H9 (cell line): ENCODE results near the gene IPO13. TPM values are rescaled to one million over a fixed set of nuclear protein-coding genes. Genes with fewer than 3 reads are reported as not detected.
A peak's percentile ranks its signal among the peaks of the same experiment; 100 is the strongest.

ENCODE experiments used
- DNase-seq: peaks from one replicate; pipeline ENCODE4 v3.0.0-alpha.2; 2017
- H2AFZ ChIP-seq: one replicate; pipeline ENCODE4 v1.6.1; 2013; ENCODE audit warnings: mild to moderate bottlenecking, low read length, control low read depth, moderate library complexity
- H2AK5ac ChIP-seq: 2 replicates; pipeline ENCODE4 v1.6.1; 2013; ENCODE audit warnings: low read length, control low read depth, mixed read lengths; ENCODE audit not compliant: insufficient read length
- H2BK120ac ChIP-seq: one replicate; pipeline ENCODE4 v1.6.1; 2013; ENCODE audit warnings: low read depth, mild to moderate bottlenecking, low read length, control low read depth, inconsistent platforms; ENCODE audit not compliant: poor library complexity, severe bottlenecking
- H2BK12ac ChIP-seq: 2 replicates; pipeline ENCODE4 v1.6.1; 2013; ENCODE audit warnings: low read length, control low read depth, mixed read lengths, low read depth; ENCODE audit not compliant: insufficient read length
- H2BK15ac ChIP-seq: 2 replicates; pipeline ENCODE4 v1.6.1; 2013; ENCODE audit warnings: low read depth, low read length, control low read depth
- H2BK20ac ChIP-seq: one replicate; pipeline ENCODE4 v1.6.1; 2013; ENCODE audit warnings: low read depth, mild to moderate bottlenecking, low read length, control low read depth, inconsistent platforms; ENCODE audit not compliant: poor library complexity, severe bottlenecking
- H2BK5ac ChIP-seq: 2 replicates; pipeline ENCODE4 v1.6.1; 2013; ENCODE audit warnings: low read length, control low read depth, mixed read lengths; ENCODE audit not compliant: insufficient read length
- H3K14ac ChIP-seq: 2 replicates; pipeline ENCODE4 v1.6.1; 2013; ENCODE audit warnings: low read length, control low read depth; ENCODE audit not compliant: insufficient read depth
- H3K18ac ChIP-seq: 2 replicates; pipeline ENCODE4 v1.6.1; 2013; ENCODE audit warnings: low read depth, mild to moderate bottlenecking, mixed read lengths, low read length, control low read depth; ENCODE audit not compliant: insufficient read length
- H3K23ac ChIP-seq: 2 replicates; pipeline ENCODE4 v1.6.1; 2013; ENCODE audit warnings: low read length, control low read depth, mixed read lengths, low read depth; ENCODE audit not compliant: insufficient read length
- H3K23me2 ChIP-seq: 2 replicates; pipeline ENCODE4 v1.6.1; 2013; ENCODE audit warnings: low read depth, mild to moderate bottlenecking, mixed read lengths, low read length, control low read depth; ENCODE audit not compliant: insufficient read length, poor library complexity, severe bottlenecking
- H3K27ac ChIP-seq: 2 replicates; pipeline ENCODE4 v1.5.1; 2013; ENCODE audit warnings: low read length, control low read depth, mixed read lengths, low read depth; ENCODE audit not compliant: insufficient read length
- H3K27me3 ChIP-seq: 2 replicates; pipeline ENCODE4 v1.6.1; 2013; ENCODE audit warnings: low read length, control low read depth, inconsistent platforms; ENCODE audit not compliant: insufficient read depth
- H3K4ac ChIP-seq: 2 replicates; pipeline ENCODE4 v1.6.1; 2013; ENCODE audit warnings: low read depth, mild to moderate bottlenecking, control low read depth, inconsistent platforms, low read length, moderate library complexity
- H3K4me1 ChIP-seq: 2 replicates; pipeline ENCODE4 v1.6.1; 2013; ENCODE audit warnings: low read length, control low read depth, inconsistent platforms; ENCODE audit not compliant: insufficient read depth
- H3K4me2 ChIP-seq: 2 replicates; pipeline ENCODE4 v1.6.1; 2013; ENCODE audit warnings: low read length, control low read depth, mixed read lengths; ENCODE audit not compliant: insufficient read length, insufficient read depth
- H3K56ac ChIP-seq: 2 replicates; pipeline ENCODE4 v1.6.1; 2013; ENCODE audit warnings: low read depth, mild to moderate bottlenecking, mixed read lengths, low read length, control low read depth; ENCODE audit not compliant: insufficient read length
- H3K79me1 ChIP-seq: 2 replicates; pipeline ENCODE4 v1.6.1; 2013; ENCODE audit warnings: low read depth, mild to moderate bottlenecking, moderate library complexity, low read length, control low read depth, inconsistent platforms; ENCODE audit not compliant: insufficient read depth, poor library complexity, severe bottlenecking
- H3K79me2 ChIP-seq: 2 replicates; pipeline ENCODE4 v1.6.1; 2013; ENCODE audit warnings: low read length, control low read depth, inconsistent platforms; ENCODE audit not compliant: insufficient read depth
- H3K9ac ChIP-seq: 2 replicates; pipeline ENCODE4 v1.6.1; 2013; ENCODE audit warnings: low read length, control low read depth, mixed read lengths; ENCODE audit not compliant: insufficient read length; ENCODE audit errors: extremely low read depth
- H3K9me3 ChIP-seq: one replicate; pipeline ENCODE4 v1.6.1; 2013; ENCODE audit warnings: low read depth, low read length, inconsistent platforms; ENCODE audit not compliant: control insufficient read depth
- H3T11ph ChIP-seq: one replicate; pipeline ENCODE4 v1.6.1; 2013; ENCODE audit warnings: mild to moderate bottlenecking, low read length, control low read depth, inconsistent platforms
- H4K20me1 ChIP-seq: one replicate; pipeline ENCODE4 v1.6.1; 2013; ENCODE audit not compliant: control insufficient read depth, insufficient read length, insufficient read depth
- H4K5ac ChIP-seq: 2 replicates; pipeline ENCODE4 v1.6.1; 2013; ENCODE audit warnings: low read depth, mild to moderate bottlenecking, mixed read lengths, low read length, control low read depth; ENCODE audit not compliant: insufficient read length
- H4K8ac ChIP-seq: replicated peaks from 2 replicates; pipeline ENCODE4 v1.6.1; 2013; ENCODE audit warnings: low read length, control low read depth, mixed read lengths, low read depth; ENCODE audit not compliant: insufficient read length
- H4K91ac ChIP-seq: 2 replicates; pipeline ENCODE4 v1.6.1; 2013; ENCODE audit warnings: low read depth, mild to moderate bottlenecking, moderate library complexity, mixed read lengths, low read length, control low read depth; ENCODE audit not compliant: insufficient read length
- H3K27ac Mint-ChIP-seq, 3 experiments: 2 replicates in 2 of 3; 3 replicates in 1 of 3; pipeline ENCODE4 v1.8.0; 2020 to 2021; ENCODE audit warnings: mixed read lengths in 3 of 3, mild to moderate bottlenecking in 1 of 3, moderate library complexity in 1 of 3
- H3K27me3 Mint-ChIP-seq: 2 replicates; pipeline ENCODE4 v1.8.0; 2021; ENCODE audit warnings: low read depth, mild to moderate bottlenecking, moderate library complexity, mixed read lengths
- H3K36me3 Mint-ChIP-seq, 3 experiments: 2 replicates in 2 of 3; 3 replicates in 1 of 3; pipeline ENCODE4 v1.8.0; 2020 to 2021; ENCODE audit warnings: low read depth in 3 of 3, mixed read lengths in 3 of 3; ENCODE audit not compliant: insufficient read depth in 1 of 3
- H3K4me1 Mint-ChIP-seq, 2 experiments: 2 replicates each; pipeline ENCODE4 v1.8.0; 2020; ENCODE audit warnings: mixed read lengths in 2 of 2
- H3K4me3 Mint-ChIP-seq, 2 experiments: 2 replicates in 1 of 2; 3 replicates in 1 of 2; pipeline ENCODE4 v1.8.0; 2020 to 2021; ENCODE audit warnings: mild to moderate bottlenecking in 2 of 2, mixed read lengths in 2 of 2, moderate library complexity in 1 of 2
- H3K9me3 Mint-ChIP-seq, 2 experiments: 2 replicates in 1 of 2; 3 replicates in 1 of 2; pipeline ENCODE4 v1.8.0; 2020; ENCODE audit warnings: mild to moderate bottlenecking in 2 of 2, mixed read lengths in 2 of 2, moderate library complexity in 1 of 2
- WGBS: extraction: QIAGEN DNeasy Blood & Tissue Kit; methylation state at CpG from one replicate; pipeline ENCODE4 v1.1.7; 2013; ENCODE audit warnings: missing lambda C conversion rate, low lambda C conversion rate, mixed read lengths; ENCODE audit not compliant: insufficient read length; ENCODE audit errors: extremely low coverage; 5-methylcytosine and 5-hydroxymethylcytosine counted together
- total RNA-seq: library from RNA; stranded (reverse); gene quantifications from 2 replicates; pipeline ENCODE4 v1.2.1, GENCODE V29; 2021
- TF ChIP-seq, protein P1 (sequence below): fragments of 200-600 bp; sonication (generic); conservative IDR thresholded peaks from 3 replicates; pipeline ENCODE4 v1.8.0; 2021; ENCODE audit warnings: antibody characterized with exemption, mild to moderate bottlenecking

Gene IPO13
- total RNA-seq, 1 experiment from 2014 or later, result 24.5 TPM

DNA sequence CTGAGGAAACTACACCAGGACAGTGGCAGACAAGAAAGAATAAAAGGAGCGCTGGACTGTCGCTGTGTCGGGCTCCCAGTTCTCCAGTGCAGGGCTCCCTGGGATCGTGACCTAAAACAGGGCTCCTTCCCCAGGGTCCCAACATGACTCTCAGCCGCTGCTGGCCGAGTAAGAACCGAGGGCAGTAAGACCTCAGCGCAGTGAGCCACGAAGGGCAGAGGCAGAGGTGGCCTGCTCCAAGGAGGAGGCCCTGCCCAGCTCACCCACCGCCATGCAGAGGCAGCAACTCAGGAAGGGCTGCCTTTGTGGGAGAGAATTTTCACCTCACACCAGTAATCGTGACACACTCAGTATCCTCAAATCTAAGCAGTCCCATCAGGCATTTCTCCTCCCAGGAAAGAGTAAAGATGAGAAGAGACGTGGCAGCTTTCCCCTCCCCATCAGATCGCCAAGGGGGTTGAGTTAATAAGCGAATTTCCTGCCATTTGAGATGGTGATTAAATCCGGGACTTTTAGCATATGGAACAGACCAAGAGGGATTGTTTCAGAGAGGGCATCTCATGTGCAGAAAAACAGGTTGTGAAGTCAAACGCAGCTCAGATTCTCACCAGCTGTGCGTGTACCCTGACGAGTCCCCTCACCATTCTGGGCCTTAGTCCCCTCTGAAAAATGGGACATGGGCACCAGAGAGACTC lies 32.9 kb upstream of the IPO13 start:
- H4K20me1 ChIP-seq, result no peaks in the 10 kb centered on the region
- H3K56ac ChIP-seq, result no peak overlapping the region
- H3T11ph ChIP-seq, result no peak overlapping the region
- H3K4me1 ChIP-seq, result peaks cover 11% of the 10 kb centered on the region
- H3K4me2 ChIP-seq, result no peak overlapping the region
- no peaks in the 10 kb centered on the region for H3K79me1 ChIP-seq
- Mint-ChIP-seq H3K27ac (peak overlapping the region in 2 of 3 experiments; percentile 12 to 65; a peak in 3 of 7 replicates), H3K27me3 (no peaks in the 10 kb centered on the region), H3K9me3 (no peaks in the 10 kb centered on the region), H3K4me1 (peaks cover 32 to 33% of the 10 kb centered on the region in 2 experiments), H3K36me3 (no peaks in the 10 kb centered on the region), H3K4me3 (no peak overlapping the region)
- no peaks in the 10 kb centered on the region for H3K23me2 ChIP-seq
- 0 out of 2 replicates have a peak overlapping the region, but pooled peaks have one; percentile 23 for H3K14ac ChIP-seq
- H3K79me2 ChIP-seq, result no peaks in the 10 kb centered on the region
- no peak overlapping the region for H2BK15ac ChIP-seq
- H3K9me3 ChIP-seq, result no peaks in the 10 kb centered on the region
- H3K18ac ChIP-seq, result no peak overlapping the region
- no peak overlapping the region for H4K91ac ChIP-seq
- no peak overlapping the region for H3K27ac ChIP-seq
- H3K4ac ChIP-seq, result no peak overlapping the region
- TF ChIP-seq, protein P1, sequence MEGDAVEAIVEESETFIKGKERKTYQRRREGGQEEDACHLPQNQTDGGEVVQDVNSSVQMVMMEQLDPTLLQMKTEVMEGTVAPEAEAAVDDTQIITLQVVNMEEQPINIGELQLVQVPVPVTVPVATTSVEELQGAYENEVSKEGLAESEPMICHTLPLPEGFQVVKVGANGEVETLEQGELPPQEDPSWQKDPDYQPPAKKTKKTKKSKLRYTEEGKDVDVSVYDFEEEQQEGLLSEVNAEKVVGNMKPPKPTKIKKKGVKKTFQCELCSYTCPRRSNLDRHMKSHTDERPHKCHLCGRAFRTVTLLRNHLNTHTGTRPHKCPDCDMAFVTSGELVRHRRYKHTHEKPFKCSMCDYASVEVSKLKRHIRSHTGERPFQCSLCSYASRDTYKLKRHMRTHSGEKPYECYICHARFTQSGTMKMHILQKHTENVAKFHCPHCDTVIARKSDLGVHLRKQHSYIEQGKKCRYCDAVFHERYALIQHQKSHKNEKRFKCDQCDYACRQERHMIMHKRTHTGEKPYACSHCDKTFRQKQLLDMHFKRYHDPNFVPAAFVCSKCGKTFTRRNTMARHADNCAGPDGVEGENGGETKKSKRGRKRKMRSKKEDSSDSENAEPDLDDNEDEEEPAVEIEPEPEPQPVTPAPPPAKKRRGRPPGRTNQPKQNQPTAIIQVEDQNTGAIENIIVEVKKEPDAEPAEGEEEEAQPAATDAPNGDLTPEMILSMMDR, result no peak
- no peak for DNase-seq
- H3K27me3 ChIP-seq, result no peaks in the 10 kb centered on the region
- H2AK5ac ChIP-seq, result no peak overlapping the region
- H2BK12ac ChIP-seq, result no peak overlapping the region
- no peak overlapping the region for H4K5ac ChIP-seq
- WGBS, result no CpG with 5 or more reads among the region's 18 CpGs
- H2BK120ac ChIP-seq, result no peak overlapping the region
- H2BK5ac ChIP-seq, result no peak overlapping the region
- H3K9ac ChIP-seq, result no peak overlapping the region
- no peak overlapping the region for H2BK20ac ChIP-seq
- H2AFZ ChIP-seq, result no peak overlapping the region
- no peak overlapping the region for H3K23ac ChIP-seq
- H4K8ac ChIP-seq, result no peak overlapping the region
